Anterior cingulate cortex (tissue), 58 donors: ENCODE measurements around the gene NCAPH2.

Experiments used
- DNase-seq, 58 donors: peaks; one replicate each; lab custom pipeline; 2025; lab: John Stamatoyannopoulos, UW

The NCAPH2 gene

DNA sequence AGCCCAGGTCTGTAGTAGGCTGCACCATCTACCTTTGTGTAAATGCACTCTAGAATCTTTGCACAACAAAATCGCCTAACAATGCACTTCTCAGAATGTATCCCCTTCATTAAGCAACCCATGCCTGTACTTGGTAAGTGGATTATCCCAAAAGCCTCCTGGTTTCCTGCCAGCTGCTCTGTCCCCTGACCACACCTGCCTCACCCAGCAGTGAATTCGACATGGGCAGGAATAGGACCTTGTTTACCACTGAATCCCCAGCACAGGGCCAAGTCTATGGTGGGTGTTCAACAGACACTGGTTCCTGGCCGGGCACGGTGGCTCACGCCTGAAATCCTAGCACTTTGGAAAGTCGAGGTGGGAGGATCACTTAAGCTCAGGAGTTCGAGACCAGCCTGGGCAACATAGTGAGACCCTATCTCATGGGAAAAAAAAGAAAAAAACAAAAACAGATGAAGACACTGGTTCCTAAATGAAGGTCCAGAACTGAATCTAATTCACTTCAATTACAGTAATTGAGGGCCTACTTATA is 59.8 kb downstream of the NCAPH2 start:
- DNase-seq = no peak

DNA sequence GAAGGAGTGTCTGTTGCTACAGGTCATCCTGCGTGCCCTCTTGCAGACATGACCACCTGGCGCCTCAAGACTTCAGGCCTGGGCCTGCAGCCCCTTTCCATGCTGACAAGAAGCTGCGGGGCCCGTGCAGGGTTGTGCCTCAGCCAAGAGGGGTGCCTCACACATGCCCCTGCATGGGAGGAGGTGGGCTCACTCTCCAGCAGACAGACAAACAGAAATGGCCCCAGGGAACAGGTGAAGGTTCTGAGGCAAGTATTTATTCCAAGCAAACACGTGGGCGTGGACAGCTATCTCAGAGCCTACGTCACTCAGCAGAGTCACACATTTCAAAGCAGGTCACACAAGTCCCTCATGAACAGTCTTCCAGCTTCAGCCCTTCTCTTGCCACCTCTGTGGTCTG is 60.6 kb downstream of the NCAPH2 start:
- no peak for DNase-seq

- DNase-seq = no peak
These were observed 61.0 kb downstream of the NCAPH2 start for GRCh38 chr22:50569041-50569459.

GRCh38 chr22:50569896-50570535 is 62.0 kb downstream of the NCAPH2 start:
- no peak for DNase-seq

DNA sequence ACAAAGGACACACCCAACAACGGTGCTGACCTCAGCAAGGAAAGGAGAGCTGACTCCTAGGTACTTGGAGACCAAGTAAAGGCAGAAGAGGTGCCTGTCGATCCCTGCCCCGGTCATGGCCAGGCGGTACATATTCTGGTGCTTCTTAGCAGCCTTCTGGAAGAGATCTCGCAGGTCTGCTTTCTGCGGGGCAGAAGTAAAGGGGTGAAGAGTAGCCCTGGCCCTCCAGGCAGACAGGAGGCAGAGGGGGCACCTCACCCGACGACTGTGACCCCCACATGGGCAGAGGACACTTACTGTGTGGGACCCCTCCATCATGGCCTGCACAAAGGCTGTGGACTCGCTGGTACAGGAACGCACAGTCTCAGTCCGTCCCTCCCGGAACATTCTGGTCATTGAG is 62.8 kb downstream of the NCAPH2 start:
- no peak for DNase-seq

GRCh38 chr22:50571264-50572175 is 63.5 kb downstream of the NCAPH2 start:
- no peak for DNase-seq

DNA sequence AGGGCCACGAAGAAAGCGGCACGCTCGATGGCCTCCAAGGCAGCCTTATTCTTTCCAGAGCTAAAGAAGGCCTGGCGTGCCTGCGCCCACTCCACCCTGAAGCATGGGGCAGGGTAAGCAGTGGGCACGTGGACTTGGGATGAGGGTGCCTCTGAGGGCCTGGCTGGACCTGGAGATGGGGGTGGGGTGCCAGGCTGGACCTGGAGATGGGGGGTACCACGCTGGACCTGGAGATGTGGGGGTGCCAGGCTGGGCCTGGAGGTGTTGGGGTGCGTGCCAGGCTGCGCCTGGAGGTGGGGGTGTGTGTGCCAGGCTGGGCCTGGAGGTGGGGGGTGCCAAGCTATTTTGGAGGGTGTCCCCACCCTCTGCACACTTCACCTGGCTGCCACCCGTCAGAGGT is 64.9 kb downstream of the NCAPH2 start:
- DNase-seq = no peak

DNA sequence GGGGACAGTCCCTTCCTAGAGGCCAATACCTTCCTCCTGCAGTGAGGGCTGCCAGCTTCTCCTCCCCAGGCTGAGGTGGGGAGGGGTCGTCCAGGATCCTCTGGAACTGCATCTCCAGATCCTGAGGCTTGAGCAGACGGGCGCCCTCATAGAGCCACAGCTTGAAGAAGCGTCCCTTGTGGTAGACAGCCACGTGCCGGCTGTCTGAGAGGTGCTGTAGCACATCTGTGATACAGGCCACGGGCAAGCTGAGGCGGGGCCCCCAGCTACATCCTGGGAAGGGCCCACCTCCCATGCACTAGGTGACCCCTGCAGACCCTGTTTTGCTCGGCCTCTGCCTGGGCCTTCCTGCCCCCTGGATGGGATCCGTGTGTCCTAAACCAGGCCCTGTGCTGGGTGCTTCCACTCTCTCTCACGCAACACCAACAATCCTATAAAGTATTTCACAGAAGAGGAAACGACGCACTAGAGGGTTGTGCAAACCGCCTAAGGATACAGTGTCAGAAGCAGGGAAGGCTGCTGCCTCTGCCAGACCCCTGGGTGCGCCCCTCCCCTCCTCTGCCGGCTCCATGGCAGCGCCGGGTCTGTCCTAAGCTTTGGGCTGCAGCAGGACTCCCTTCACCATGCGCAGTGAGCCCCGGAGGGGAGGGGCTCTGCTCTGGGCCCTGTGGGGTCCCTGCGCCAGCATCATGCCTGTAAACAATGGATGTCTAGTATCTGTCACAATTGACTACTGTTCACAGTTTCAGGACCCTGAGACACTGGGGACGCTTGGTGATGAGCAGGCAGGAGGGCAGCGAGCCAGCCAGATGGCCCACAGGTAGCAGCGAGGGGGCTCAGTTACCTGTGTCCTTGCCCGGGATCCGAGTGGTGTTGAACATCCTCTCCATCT is 65.7 kb downstream of the NCAPH2 start:
- no peak for DNase-seq

DNA sequence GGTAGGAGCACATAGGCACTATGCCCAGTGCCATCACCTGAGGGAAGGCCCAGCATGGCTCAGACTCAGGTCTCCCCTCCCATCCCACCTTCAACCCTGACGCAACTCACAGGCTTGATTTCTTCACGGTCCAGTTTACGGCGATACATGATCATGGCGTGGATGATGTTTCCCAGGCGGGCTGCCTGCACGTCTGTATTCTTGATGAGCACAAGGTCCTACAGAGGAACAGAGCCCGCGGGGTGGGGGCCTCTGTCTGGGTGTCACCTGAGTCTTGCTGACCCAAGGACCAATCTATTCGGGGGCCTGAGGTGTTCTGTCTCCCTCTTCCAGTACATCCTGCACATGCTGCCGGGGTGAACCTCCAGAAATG is 66.3 kb downstream of the NCAPH2 start:
- no peak for DNase-seq
